ENCODE measurements around the gene CDADC1. TPM values are rescaled to one million over a fixed set of nuclear protein-coding genes. Genes with fewer than 3 reads are reported as not detected.
A peak's percentile ranks its signal among the peaks of the same experiment; 100 is the strongest.
"Not testable (repeated sequence)": the region's sequence is repeated elsewhere in the genome, so short reads cannot be mapped to it uniquely, and the experiment has no call there.

Gene CDADC1
- total RNA-seq, 3 donors from 2014 or later = 7.6 to 14.1 (median 7.9) TPM

- Histone ChIP-seq H3K36me3 (ENCODE audit: low read depth) (no peaks in the 10 kb centered on the region), H3K4me1 (ENCODE audit: low read depth) (no peaks in the 10 kb centered on the region), H3K9me3 (no peaks in the 10 kb centered on the region), H3K4me3 (no peak overlapping the region)
- intact Hi-C loops (cut with DNase I, micrococcal nuclease) = no loop called here
- ATAC-seq = no peak
- TF ChIP-seq, protein P1, sequence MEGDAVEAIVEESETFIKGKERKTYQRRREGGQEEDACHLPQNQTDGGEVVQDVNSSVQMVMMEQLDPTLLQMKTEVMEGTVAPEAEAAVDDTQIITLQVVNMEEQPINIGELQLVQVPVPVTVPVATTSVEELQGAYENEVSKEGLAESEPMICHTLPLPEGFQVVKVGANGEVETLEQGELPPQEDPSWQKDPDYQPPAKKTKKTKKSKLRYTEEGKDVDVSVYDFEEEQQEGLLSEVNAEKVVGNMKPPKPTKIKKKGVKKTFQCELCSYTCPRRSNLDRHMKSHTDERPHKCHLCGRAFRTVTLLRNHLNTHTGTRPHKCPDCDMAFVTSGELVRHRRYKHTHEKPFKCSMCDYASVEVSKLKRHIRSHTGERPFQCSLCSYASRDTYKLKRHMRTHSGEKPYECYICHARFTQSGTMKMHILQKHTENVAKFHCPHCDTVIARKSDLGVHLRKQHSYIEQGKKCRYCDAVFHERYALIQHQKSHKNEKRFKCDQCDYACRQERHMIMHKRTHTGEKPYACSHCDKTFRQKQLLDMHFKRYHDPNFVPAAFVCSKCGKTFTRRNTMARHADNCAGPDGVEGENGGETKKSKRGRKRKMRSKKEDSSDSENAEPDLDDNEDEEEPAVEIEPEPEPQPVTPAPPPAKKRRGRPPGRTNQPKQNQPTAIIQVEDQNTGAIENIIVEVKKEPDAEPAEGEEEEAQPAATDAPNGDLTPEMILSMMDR (IDR thresholded peaks at IDR 0.05) = no peak
- peak in 1 of 3 donors; percentile 33 for DNase-seq
Measured at GRCh38 chr13:49292742-49293486, 45.2 kb downstream of the CDADC1 start.

DNA sequence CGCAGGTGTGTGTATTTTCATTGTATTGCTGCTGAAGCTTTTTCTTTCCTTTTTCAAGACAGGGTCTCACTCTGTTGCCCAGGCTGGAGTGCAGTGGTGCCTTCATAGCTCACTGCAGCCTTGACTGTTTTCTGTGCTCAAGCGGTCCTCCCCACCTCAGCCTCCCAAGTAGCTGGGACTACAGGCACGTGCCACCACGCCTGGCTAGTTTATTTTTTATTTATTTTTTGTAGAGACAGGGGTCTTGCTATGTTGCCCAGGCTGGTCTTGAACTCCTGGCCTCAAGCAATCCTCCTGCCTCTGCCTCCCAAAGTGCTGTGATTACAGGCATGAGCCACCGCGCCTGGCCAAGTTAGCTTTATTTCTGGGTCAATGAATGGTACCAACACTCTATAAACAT, 47.0 kb downstream of the CDADC1 start:
- DNase-seq; ATAC-seq; H3K36me3 ChIP-seq (ENCODE audit: low read depth); intact Hi-C loops (cut with DNase I, micrococcal nuclease); H3K9me3 ChIP-seq; H3K4me1 ChIP-seq (ENCODE audit: low read depth); H3K4me3 ChIP-seq: not testable (repeated sequence)

GRCh38 chr13:49295244-49295643, 47.5 kb downstream of the CDADC1 start:
- Histone ChIP-seq H3K36me3 (ENCODE audit: low read depth) (no peaks in the 10 kb centered on the region), H3K9me3 (no peaks in the 10 kb centered on the region), H3K4me3 (no peak overlapping the region), H3K4me1 (ENCODE audit: low read depth) (no peaks in the 10 kb centered on the region)
- DNase-seq = no peak
- intact Hi-C loops (cut with DNase I, micrococcal nuclease) = no loop called here
- ATAC-seq = no peak
- TF ChIP-seq, protein P1 (IDR thresholded peaks at IDR 0.05) = no peak

- H3K4me1 ChIP-seq (ENCODE audit: low read depth) = peaks cover 5% of the 10 kb centered on the region
- intact Hi-C loops (cut with DNase I, micrococcal nuclease) = no loop called here
Measured at GRCh38 chr13:49296659-49297058, 48.9 kb downstream of the CDADC1 start.

DNA sequence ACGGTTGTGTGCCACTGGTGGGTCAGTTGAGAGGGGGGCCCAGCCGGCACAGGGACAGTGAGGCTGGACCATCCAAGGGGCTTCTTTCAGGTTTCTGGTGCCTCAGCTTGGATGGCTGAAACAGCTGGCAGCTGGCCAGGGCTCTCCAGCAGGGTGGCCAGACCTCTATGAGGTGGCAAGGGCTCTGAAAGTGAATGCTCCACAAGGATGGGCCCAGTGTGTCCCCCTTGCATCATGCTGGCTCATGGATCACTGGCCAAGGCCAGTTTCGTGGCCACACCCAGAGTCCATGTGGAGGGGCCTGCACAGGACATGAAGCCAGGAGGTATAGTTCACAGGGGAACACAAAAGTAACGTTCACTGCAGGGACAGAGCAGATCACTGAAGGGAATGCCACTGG, 49.6 kb downstream of the CDADC1 start:
- Histone ChIP-seq H3K4me3 (no peak overlapping the region), H3K36me3 (ENCODE audit: low read depth) (no peaks in the 10 kb centered on the region), H3K4me1 (ENCODE audit: low read depth) (peaks cover 6% of the 10 kb centered on the region), H3K9me3 (no peaks in the 10 kb centered on the region)
- TF ChIP-seq, protein P1 (IDR thresholded peaks at IDR 0.05) = no peak
- ATAC-seq = no peak
- intact Hi-C loops (cut with DNase I, micrococcal nuclease) = no loop called here
- DNase-seq = no peak

More at GRCh38 chr13:49296659-49297058, 48.9 kb downstream of the CDADC1 start:
- Histone ChIP-seq H3K4me3 (no peak overlapping the region), H3K36me3 (ENCODE audit: low read depth) (no peaks in the 10 kb centered on the region), H3K9me3 (no peaks in the 10 kb centered on the region)
- TF ChIP-seq, protein P1 (IDR thresholded peaks at IDR 0.05) = no peak
- DNase-seq = no peak
- ATAC-seq = no peak

DNA sequence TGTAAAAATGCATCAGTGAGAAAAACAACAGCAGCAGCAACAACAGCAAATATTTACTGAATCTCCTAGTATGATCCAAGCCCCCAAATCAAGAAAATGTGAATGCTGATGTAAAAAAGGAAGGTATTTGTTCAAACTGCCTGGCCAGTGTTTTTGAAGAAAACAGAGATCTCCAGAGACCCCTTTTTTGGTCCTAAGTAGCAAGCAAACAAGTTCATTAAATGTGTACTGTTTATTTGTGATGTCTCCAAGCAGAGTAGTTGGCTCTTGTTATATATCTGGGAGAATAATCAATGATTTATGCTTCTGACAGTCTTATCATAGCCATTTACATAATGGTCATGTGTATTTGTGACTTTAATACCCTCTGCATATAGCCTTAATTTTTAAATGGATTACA, 50.7 kb downstream of the CDADC1 start:
- H3K4me1 ChIP-seq (ENCODE audit: low read depth) = peaks cover 6% of the 10 kb centered on the region
- DNase-seq (no peak), ATAC-seq (no peak)
- H3K36me3 ChIP-seq (ENCODE audit: low read depth) = no peaks in the 10 kb centered on the region
- no peak overlapping the region for H3K4me3 ChIP-seq
- H3K9me3 ChIP-seq = no peaks in the 10 kb centered on the region
- intact Hi-C loops (cut with DNase I, micrococcal nuclease) = no loop called here
- TF ChIP-seq, protein P1 (IDR thresholded peaks at IDR 0.05) = no peak

Data from mucosa of descending colon (tissue), 3 donors.